A549 (cell line): ENCODE measurements around the gene PLEKHH1. TPM values are rescaled to one million over a fixed set of nuclear protein-coding genes. Genes with fewer than 3 reads are reported as not detected.

Experiments used
- ATAC-seq, 2 experiments: fragments of 200-7000 bp in 1 of 2; fragments of >200 bp in 1 of 2; cut with Nextera tagmentation in 1 of 2; cut with Tn5 transposase in 1 of 2; 3 replicates each; pipeline versions ENCODE4 v1.8.0 to v1.9.1; 2018 to 2020; ENCODE audit warnings: mild to moderate bottlenecking in 1 of 2, moderate library complexity in 1 of 2
- CTCF ChIA-PET: fragments of 300-600 bp; sonication (Branson Sonifier 250); formaldehyde crosslinking; extraction: SDS; loops from one replicate; lab custom pipeline; 2021; ENCODE audit warnings: antibody characterized with exemption, inconsistent platforms; lab: Yijun Ruan, JAX
- POLR2A ChIA-PET: fragments of 350-600 bp; formaldehyde crosslinking; extraction: SDS; loops from one replicate; lab custom pipeline; 2021; ENCODE audit warnings: antibody characterized with exemption, inconsistent platforms; lab: Yijun Ruan, JAX
- DNase-seq, 2 experiments: peaks; one replicate each; pipeline versions ENCODE4 v3.0.0 to v3.0.0-alpha.2; 2011 to 2016; ENCODE audit warnings: low read depth in 1 of 2, low spot score in 1 of 2
- FAIRE-seq: peaks from 2 replicates; lab custom pipeline; 2011; peaks lifted over from hg19 to GRCh38; lab: Jason Lieb, UNC
- H3K27ac ChIP-seq, 2 experiments: fragments of >200 bp; sonication (Bioruptor Twin); formaldehyde crosslinking; 3 replicates each; pipeline ENCODE4 v1.5.1; 2016 to 2017
- H3K4me1 ChIP-seq: fragments of >200 bp; sonication (Bioruptor Twin); formaldehyde crosslinking; 3 replicates; pipeline ENCODE4 v1.6.1; 2016
- H3K4me2 ChIP-seq: fragments of >200 bp; sonication (Bioruptor Twin); formaldehyde crosslinking; 3 replicates; pipeline ENCODE4 v1.6.1; 2016
- H3K4me3 ChIP-seq: fragments of >200 bp; sonication (Bioruptor Twin); formaldehyde crosslinking; 3 replicates; pipeline ENCODE4 v1.5.1; 2016
- H3K9me3 ChIP-seq: fragments of >200 bp; sonication (Bioruptor Twin); formaldehyde crosslinking; 3 replicates; pipeline ENCODE4 v1.6.1; 2016
- CHD2 ChIP-seq: fragments of 150-350 bp; IDR thresholded peaks from 2 replicates; pipeline ENCODE4 v1.6.1; 2014; ENCODE audit warnings: low read length; ENCODE audit not compliant: partially characterized antibody
- EP300 ChIP-seq, 2 experiments: fragments of >200 bp; sonication (Bioruptor Twin); formaldehyde crosslinking; IDR thresholded peaks; 2 replicates in 1 of 2; 3 replicates in 1 of 2; pipeline ENCODE4 v1.6.1; 2016 to 2017
- FOSB ChIP-seq: fragments of 250-450 bp; sonication (Bioruptor Pico); IDR thresholded peaks from 2 replicates; pipeline ENCODE4 v1.5.0; 2020; ENCODE audit warnings: mild to moderate bottlenecking, moderate library complexity
- HES2 ChIP-seq: fragments of >200 bp; sonication (Bioruptor Twin); formaldehyde crosslinking; IDR thresholded peaks from 2 replicates; pipeline ENCODE4 v1.6.1; 2016
- HEYL ChIP-seq: fragments of 250-450 bp; sonication (Bioruptor Pico); IDR thresholded peaks from 2 replicates; pipeline ENCODE4 v1.8.0; 2021; ENCODE audit warnings: mild to moderate bottlenecking, moderate library complexity
- HOXA7 ChIP-seq: fragments of 250-450 bp; sonication (Bioruptor Pico); IDR thresholded peaks from 2 replicates; pipeline ENCODE4 v1.5.0; 2020; ENCODE audit warnings: mild to moderate bottlenecking, moderate library complexity
- HOXB5 ChIP-seq: fragments of 250-450 bp; sonication (Bioruptor Pico); IDR thresholded peaks from 2 replicates; pipeline ENCODE4 v1.5.0; 2020; ENCODE audit warnings: mild to moderate bottlenecking, moderate library complexity
- MAFK ChIP-seq: fragments of 450-650 bp; IDR thresholded peaks from 2 replicates; pipeline ENCODE4 v1.6.1; 2014; ENCODE audit not compliant: partially characterized antibody
- MAZ ChIP-seq: fragments of 150-350 bp; IDR thresholded peaks from 2 replicates; pipeline ENCODE4 v1.6.1; 2014; ENCODE audit warnings: antibody characterized with exemption, low read depth, low read length, borderline replicate concordance
- NR3C1 ChIP-seq: fragments of >200 bp; sonication (Bioruptor Twin); formaldehyde crosslinking; IDR thresholded peaks from 3 replicates; pipeline ENCODE4 v1.6.1; 2017
- PHF8 ChIP-seq: fragments of 200-600 bp; sonication (generic); IDR thresholded peaks from 2 replicates; pipeline ENCODE4 v1.6.1; 2016; ENCODE audit warnings: low read depth, mild to moderate bottlenecking, antibody characterized with exemption, moderate library complexity, borderline replicate concordance
- POLR2A ChIP-seq: IDR thresholded peaks from 2 replicates; pipeline ENCODE4 v1.6.1; 2012; ENCODE audit warnings: mild to moderate bottlenecking, low read length
- RCOR1 ChIP-seq: fragments of 150-350 bp; IDR thresholded peaks from 2 replicates; pipeline ENCODE4 v1.6.1; 2014; ENCODE audit warnings: antibody characterized with exemption, low read length, low read depth
- SMC3 ChIP-seq: fragments of >200 bp; sonication (Bioruptor Twin); formaldehyde crosslinking; IDR thresholded peaks from 3 replicates; pipeline ENCODE4 v1.6.1; 2018; ENCODE audit warnings: inconsistent platforms
- TP53 ChIP-seq: fragments of 250-450 bp; sonication (Bioruptor Pico); IDR thresholded peaks from 2 replicates; pipeline ENCODE4 v1.5.0; 2021; ENCODE audit warnings: mild to moderate bottlenecking, moderate library complexity
- USF2 ChIP-seq: fragments of 450-650 bp; IDR thresholded peaks from 2 replicates; pipeline ENCODE4 v1.6.1; 2014; ENCODE audit warnings: antibody characterized with exemption
- ZNF302 ChIP-seq: fragments of 250-450 bp; sonication (Bioruptor Pico); IDR thresholded peaks from 2 replicates; pipeline ENCODE4 v1.9.0; 2021; ENCODE audit warnings: inconsistent platforms, mild to moderate bottlenecking, moderate library complexity
- ZSCAN20 ChIP-seq: fragments of 250-450 bp; sonication (Bioruptor Pico); IDR thresholded peaks from 2 replicates; pipeline ENCODE4 v1.8.0; 2022; ENCODE audit warnings: mild to moderate bottlenecking, moderate library complexity
- WGBS: methylation state at CpG from one replicate; pipeline ENCODE4 v1.1.6; 2017; ENCODE audit errors: missing lambda C conversion rate; 5-methylcytosine and 5-hydroxymethylcytosine counted together
- polyA plus RNA-seq, 4 experiments: library from polyadenylated mRNA; depleted of rRNA in 3 of 4; stranded (reverse); fragments of >200 nt; fragmentation: RNase III in 1 of 4; extraction: RNeasy Plus Mini Kit Qiagen cat#74134 plus additional on column Dnase treatment in 1 of 4; gene quantifications; 2 replicates in 3 of 4; 3 replicates in 1 of 4; pipeline ENCODE4 v1.2.3, GENCODE V29; 2011 to 2017
- TF ChIP-seq, protein P1 (sequence below): fragments of 200-600 bp; sonication (generic); IDR thresholded peaks from 2 replicates; pipeline ENCODE4 v1.6.1; 2016; ENCODE audit warnings: antibody characterized with exemption, mild to moderate bottlenecking, moderate library complexity
- TF ChIP-seq, protein P2 (sequence below): fragments of 150-350 bp; IDR thresholded peaks from 2 replicates; pipeline ENCODE4 v1.6.1; 2014; ENCODE audit warnings: low read depth, mild to moderate bottlenecking, low read length

Gene PLEKHH1
- polyA plus RNA-seq, 2 of the 4 experiments (the other 2 are of a cell fraction), result 3.5 to 5.1 TPM

- POLR2A ChIA-PET, result interaction anchor here (0.6 kb wide), 1 partner anchor 1626 kb away, joined by 7 read pairs; no protein-coding TSS in a partner anchor
- ATAC-seq, result no peak
These were observed 33.8 kb downstream of the PLEKHH1 start for GRCh38 chr14:67566908-67567307.

GRCh38 chr14:67567654-67568053 lies 34.6 kb downstream of the PLEKHH1 start:
- CTCF ChIA-PET, result interaction anchor here (1.2 to 31.9 kb wide), 5 partner anchors 10 to 144 kb away, joined by 4 to 517 read pairs (median 6); no protein-coding TSS in a partner anchor
- no peak overlapping the region for H3K27ac ChIP-seq
- no peak overlapping the region for H3K4me3 ChIP-seq
- POLR2A ChIA-PET, result interaction anchor here (0.6 kb wide), 1 partner anchor 1625 kb away, joined by 7 read pairs; no protein-coding TSS in a partner anchor
- DNase-seq (no peak), FAIRE-seq (no peak), ATAC-seq (no peak)
- no peak overlapping the region for H3K4me2 ChIP-seq
- WGBS, result 46% methylated on average over 3 of the region's 3 CpGs
- no peaks in the 10 kb centered on the region for H3K4me1 ChIP-seq
- TF ChIP-seq EP300 (IDR thresholded peaks at IDR 0.05) (no peak), RCOR1 (no peak), ZSCAN20 (no peak), HEYL (CRISPR knock-in tag) (no peak), SMC3 (no peak), HOXA7 (CRISPR knock-in tag) (no peak), HES2 (no peak), USF2 (no peak), ZNF302 (CRISPR knock-in tag) (no peak), POLR2A (no peak), PHF8 (no peak), HOXB5 (CRISPR knock-in tag) (no peak), CHD2 (no peak)
- TF ChIP-seq, protein P1, sequence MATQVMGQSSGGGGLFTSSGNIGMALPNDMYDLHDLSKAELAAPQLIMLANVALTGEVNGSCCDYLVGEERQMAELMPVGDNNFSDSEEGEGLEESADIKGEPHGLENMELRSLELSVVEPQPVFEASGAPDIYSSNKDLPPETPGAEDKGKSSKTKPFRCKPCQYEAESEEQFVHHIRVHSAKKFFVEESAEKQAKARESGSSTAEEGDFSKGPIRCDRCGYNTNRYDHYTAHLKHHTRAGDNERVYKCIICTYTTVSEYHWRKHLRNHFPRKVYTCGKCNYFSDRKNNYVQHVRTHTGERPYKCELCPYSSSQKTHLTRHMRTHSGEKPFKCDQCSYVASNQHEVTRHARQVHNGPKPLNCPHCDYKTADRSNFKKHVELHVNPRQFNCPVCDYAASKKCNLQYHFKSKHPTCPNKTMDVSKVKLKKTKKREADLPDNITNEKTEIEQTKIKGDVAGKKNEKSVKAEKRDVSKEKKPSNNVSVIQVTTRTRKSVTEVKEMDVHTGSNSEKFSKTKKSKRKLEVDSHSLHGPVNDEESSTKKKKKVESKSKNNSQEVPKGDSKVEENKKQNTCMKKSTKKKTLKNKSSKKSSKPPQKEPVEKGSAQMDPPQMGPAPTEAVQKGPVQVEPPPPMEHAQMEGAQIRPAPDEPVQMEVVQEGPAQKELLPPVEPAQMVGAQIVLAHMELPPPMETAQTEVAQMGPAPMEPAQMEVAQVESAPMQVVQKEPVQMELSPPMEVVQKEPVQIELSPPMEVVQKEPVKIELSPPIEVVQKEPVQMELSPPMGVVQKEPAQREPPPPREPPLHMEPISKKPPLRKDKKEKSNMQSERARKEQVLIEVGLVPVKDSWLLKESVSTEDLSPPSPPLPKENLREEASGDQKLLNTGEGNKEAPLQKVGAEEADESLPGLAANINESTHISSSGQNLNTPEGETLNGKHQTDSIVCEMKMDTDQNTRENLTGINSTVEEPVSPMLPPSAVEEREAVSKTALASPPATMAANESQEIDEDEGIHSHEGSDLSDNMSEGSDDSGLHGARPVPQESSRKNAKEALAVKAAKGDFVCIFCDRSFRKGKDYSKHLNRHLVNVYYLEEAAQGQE, result no peak
- H3K9me3 ChIP-seq, result no peaks in the 10 kb centered on the region

More at GRCh38 chr14:67566908-67567307, 33.8 kb downstream of the PLEKHH1 start:
- no peak overlapping the region for H3K27ac ChIP-seq
- TF ChIP-seq TP53 (no peak), MAFK (no peak), MAZ (no peak), FOSB (CRISPR knock-in tag) (no peak), NR3C1 (no peak)
- TF ChIP-seq, protein P2, sequence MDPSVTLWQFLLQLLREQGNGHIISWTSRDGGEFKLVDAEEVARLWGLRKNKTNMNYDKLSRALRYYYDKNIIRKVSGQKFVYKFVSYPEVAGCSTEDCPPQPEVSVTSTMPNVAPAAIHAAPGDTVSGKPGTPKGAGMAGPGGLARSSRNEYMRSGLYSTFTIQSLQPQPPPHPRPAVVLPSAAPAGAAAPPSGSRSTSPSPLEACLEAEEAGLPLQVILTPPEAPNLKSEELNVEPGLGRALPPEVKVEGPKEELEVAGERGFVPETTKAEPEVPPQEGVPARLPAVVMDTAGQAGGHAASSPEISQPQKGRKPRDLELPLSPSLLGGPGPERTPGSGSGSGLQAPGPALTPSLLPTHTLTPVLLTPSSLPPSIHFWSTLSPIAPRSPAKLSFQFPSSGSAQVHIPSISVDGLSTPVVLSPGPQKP, result no peak
- H3K4me2 ChIP-seq, result no peak overlapping the region
- DNase-seq (no peak), FAIRE-seq (no peak)
- H3K9me3 ChIP-seq, result no peaks in the 10 kb centered on the region
- CTCF ChIA-PET, result interaction anchor here (1.3 to 31.9 kb wide), 6 partner anchors 9 to 143 kb away, joined by 3 to 517 read pairs (median 8); no protein-coding TSS in a partner anchor
- WGBS, result 93% methylated on average over 6 of the region's 6 CpGs
- H3K4me3 ChIP-seq, result no peak overlapping the region
- no peaks in the 10 kb centered on the region for H3K4me1 ChIP-seq
